Measurements from ENCODE around the gene BRF1. TPM values are rescaled to one million over a fixed set of nuclear protein-coding genes. Genes with fewer than 3 reads are reported as not detected.

The BRF1 gene
- total RNA-seq, 1 experiment from 2014 or later: 41.8 TPM

DNA sequence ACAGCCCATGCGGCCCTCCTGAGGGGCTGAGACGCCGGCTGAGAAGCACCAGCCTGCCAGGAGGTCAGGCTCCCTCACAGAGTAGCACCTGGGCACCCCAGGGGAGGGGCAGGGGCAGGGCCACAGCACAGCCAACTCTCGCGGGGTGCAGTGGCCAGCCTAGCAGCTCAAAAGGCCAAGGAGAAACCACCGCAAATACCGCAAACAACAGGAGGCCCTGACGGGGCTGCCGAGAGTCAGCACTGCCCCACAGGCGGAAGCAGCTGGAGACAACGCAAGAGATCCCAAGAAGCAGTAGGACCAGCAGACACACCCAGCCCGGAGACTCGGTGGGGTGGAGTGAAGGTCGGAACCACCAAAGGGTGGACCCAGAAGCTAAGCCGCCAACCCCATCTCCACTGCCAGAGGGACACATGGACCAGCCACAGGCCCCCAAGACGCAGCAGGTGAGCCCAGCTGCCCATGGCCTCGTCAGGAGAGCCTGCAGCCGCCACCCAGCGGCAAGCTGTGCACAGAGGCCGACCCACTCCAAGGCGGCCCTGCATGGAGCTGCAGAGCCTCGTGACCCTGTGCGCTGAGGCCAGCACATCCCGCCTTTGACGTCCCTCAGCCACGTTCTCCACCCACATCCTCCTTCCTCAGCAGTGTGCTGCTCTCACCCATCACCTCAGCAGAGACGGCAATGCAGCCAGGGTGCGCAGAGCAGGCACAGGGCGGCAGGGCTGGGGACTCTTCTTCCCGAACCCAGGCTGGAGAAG lies 84.1 kb downstream of the BRF1 start:
- no peak for DNase-seq (ENCODE audit: low spot score)
- intact Hi-C loops (cut with micrococcal nuclease; ENCODE audit: unreplicated experiment): no loop called here
- no peak for TF ChIP-seq EZH2 (IDR thresholded peaks at IDR 0.05; ENCODE audit: borderline replicate concordance, low read depth, low read length, poor library complexity, severe bottlenecking)
- TF ChIP-seq, protein P1, sequence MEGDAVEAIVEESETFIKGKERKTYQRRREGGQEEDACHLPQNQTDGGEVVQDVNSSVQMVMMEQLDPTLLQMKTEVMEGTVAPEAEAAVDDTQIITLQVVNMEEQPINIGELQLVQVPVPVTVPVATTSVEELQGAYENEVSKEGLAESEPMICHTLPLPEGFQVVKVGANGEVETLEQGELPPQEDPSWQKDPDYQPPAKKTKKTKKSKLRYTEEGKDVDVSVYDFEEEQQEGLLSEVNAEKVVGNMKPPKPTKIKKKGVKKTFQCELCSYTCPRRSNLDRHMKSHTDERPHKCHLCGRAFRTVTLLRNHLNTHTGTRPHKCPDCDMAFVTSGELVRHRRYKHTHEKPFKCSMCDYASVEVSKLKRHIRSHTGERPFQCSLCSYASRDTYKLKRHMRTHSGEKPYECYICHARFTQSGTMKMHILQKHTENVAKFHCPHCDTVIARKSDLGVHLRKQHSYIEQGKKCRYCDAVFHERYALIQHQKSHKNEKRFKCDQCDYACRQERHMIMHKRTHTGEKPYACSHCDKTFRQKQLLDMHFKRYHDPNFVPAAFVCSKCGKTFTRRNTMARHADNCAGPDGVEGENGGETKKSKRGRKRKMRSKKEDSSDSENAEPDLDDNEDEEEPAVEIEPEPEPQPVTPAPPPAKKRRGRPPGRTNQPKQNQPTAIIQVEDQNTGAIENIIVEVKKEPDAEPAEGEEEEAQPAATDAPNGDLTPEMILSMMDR (conservative IDR thresholded peaks at IDR 0.05; ENCODE audit: low read depth, low read length): no peak
- no peaks in the 10 kb centered on the region for H3K27me3 ChIP-seq (replicated peaks; ENCODE audit: insufficient read depth, low read depth, low read length, poor library complexity)
- ChIA-PET CTCF (no interaction called here), POLR2A (ENCODE audit: low non-redundant PET) (no interaction called here)
- H3K9me3 ChIP-seq (ENCODE audit: low read depth, low read length, poor library complexity, severe bottlenecking): no peaks in the 10 kb centered on the region
- H3K4me1 ChIP-seq (ENCODE audit: insufficient read depth, low read length, poor library complexity, severe bottlenecking): no peaks in the 10 kb centered on the region
- no TSS peak for BruUV-seq (replicated peaks)
- H3K36me3 ChIP-seq (ENCODE audit: insufficient read depth, low read length, poor library complexity, severe bottlenecking): peaks cover 13% of the 10 kb centered on the region
- no peak overlapping the region for H3K4me3 ChIP-seq (ENCODE audit: low read depth, low read length, poor library complexity, severe bottlenecking)
- no peak overlapping the region for H3K27ac ChIP-seq (ENCODE audit: low read depth, low read length, poor library complexity, severe bottlenecking)

DNA sequence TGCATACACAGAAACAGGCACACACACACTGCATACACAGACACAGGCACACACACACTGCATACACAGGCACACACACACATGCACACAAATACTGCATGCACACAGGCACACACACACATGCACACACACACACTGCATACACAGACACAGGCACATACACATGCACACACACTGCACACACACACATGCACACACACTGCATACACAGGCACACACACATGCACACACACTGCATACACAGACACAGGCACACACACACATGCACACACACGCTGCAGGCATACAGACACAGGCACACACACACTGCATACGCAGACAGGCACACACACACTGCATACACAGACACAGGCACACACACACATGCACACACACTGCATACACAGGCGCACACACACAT lies 85.2 kb downstream of the BRF1 start:
- Histone ChIP-seq H3K4me3 (ENCODE audit: low read depth, low read length, poor library complexity, severe bottlenecking) (no peak overlapping the region), H3K27ac (ENCODE audit: low read depth, low read length, poor library complexity, severe bottlenecking) (no peak overlapping the region), H3K9me3 (ENCODE audit: low read depth, low read length, poor library complexity, severe bottlenecking) (no peaks in the 10 kb centered on the region), H3K4me1 (ENCODE audit: insufficient read depth, low read length, poor library complexity, severe bottlenecking) (no peaks in the 10 kb centered on the region), H3K36me3 (ENCODE audit: insufficient read depth, low read length, poor library complexity, severe bottlenecking) (peaks cover 7% of the 10 kb centered on the region), H3K27me3 (replicated peaks; ENCODE audit: insufficient read depth, low read depth, low read length, poor library complexity) (no peaks in the 10 kb centered on the region)
- ChIA-PET CTCF (no interaction called here), POLR2A (ENCODE audit: low non-redundant PET) (no interaction called here)
- no peak for TF ChIP-seq EZH2 (IDR thresholded peaks at IDR 0.05; ENCODE audit: borderline replicate concordance, low read depth, low read length, poor library complexity, severe bottlenecking)
- TF ChIP-seq, protein P1 (conservative IDR thresholded peaks at IDR 0.05; ENCODE audit: low read depth, low read length): no peak
- no peak for DNase-seq (ENCODE audit: low spot score)
- no TSS peak for BruUV-seq (replicated peaks)
- intact Hi-C loops (cut with micrococcal nuclease; ENCODE audit: unreplicated experiment): no loop called here

DNA sequence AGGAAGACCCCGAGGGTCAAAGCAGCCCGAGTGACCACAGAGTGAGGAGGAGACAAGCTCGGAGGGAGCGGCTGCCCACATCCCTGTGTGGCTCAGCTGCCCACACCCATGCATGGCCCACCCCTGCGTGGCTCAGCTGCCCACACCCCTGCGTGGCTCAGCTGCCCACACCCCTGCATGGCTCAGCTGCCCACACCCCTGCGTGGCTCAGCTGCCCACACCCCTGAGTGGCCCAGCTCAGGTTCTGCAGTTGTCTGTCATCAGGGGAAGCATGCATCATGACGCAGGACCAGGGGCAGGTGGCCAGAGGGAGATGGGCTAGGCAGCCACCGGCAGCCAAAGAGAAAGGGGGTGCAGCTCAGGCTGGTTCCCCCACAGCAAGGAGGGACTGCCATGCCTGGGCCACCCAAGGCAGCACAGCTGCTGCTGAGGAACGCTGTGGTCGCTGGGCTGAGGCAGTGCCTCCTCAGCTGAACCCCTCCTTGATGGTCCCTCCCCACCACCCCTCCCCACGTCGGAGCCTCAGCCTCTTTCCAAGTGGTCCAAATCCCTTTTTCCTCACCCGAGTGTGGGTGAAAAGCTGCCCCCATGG lies 86.4 kb downstream of the BRF1 start:
- DNase-seq (ENCODE audit: low spot score): no peak
- POLR2A ChIA-PET (ENCODE audit: low non-redundant PET): no interaction called here
- no peaks in the 10 kb centered on the region for H3K9me3 ChIP-seq (ENCODE audit: low read depth, low read length, poor library complexity, severe bottlenecking)
- H3K4me3 ChIP-seq (ENCODE audit: low read depth, low read length, poor library complexity, severe bottlenecking): no peak overlapping the region
- peaks cover 3% of the 10 kb centered on the region for H3K36me3 ChIP-seq (ENCODE audit: insufficient read depth, low read length, poor library complexity, severe bottlenecking)
- CTCF ChIA-PET: no interaction called here
- H3K27me3 ChIP-seq (replicated peaks; ENCODE audit: insufficient read depth, low read depth, low read length, poor library complexity): no peaks in the 10 kb centered on the region
- H3K4me1 ChIP-seq (ENCODE audit: insufficient read depth, low read length, poor library complexity, severe bottlenecking): no peaks in the 10 kb centered on the region
- no TSS peak for BruUV-seq (replicated peaks)
- no peak overlapping the region for H3K27ac ChIP-seq (ENCODE audit: low read depth, low read length, poor library complexity, severe bottlenecking)
- no peak for TF ChIP-seq EZH2 (IDR thresholded peaks at IDR 0.05; ENCODE audit: borderline replicate concordance, low read depth, low read length, poor library complexity, severe bottlenecking)
- TF ChIP-seq, protein P1 (conservative IDR thresholded peaks at IDR 0.05; ENCODE audit: low read depth, low read length): no peak
- intact Hi-C loops (cut with micrococcal nuclease; ENCODE audit: unreplicated experiment): no loop called here

All from A673 (cell line).